ENCODE measurements around the gene ADAMTS14.

The ADAMTS14 gene

GRCh38 chr10:70791386-70792039 is 119.2 kb downstream of the ADAMTS14 start:
- no peak for DNase-seq

- DNase-seq: no peak
Observed at GRCh38 chr10:70795613-70796012, 123.3 kb downstream of the ADAMTS14 start.

GRCh38 chr10:70797840-70798239 is 125.5 kb downstream of the ADAMTS14 start:
- DNase-seq: no peak

- DNase-seq: no peak
Observed at GRCh38 chr10:70799124-70799523, 126.8 kb downstream of the ADAMTS14 start.

- no peak for DNase-seq
Observed at GRCh38 chr10:70801854-70802253, 129.5 kb downstream of the ADAMTS14 start.

- no peak for DNase-seq
Observed at GRCh38 chr10:70803775-70804420, 131.6 kb downstream of the ADAMTS14 start.

GRCh38 chr10:70804421-70804808 is 132.1 kb downstream of the ADAMTS14 start:
- no peak for DNase-seq

GRCh38 chr10:70805619-70806215 is 133.4 kb downstream of the ADAMTS14 start:
- DNase-seq: no peak

GRCh38 chr10:70806841-70807240 is 134.5 kb downstream of the ADAMTS14 start:
- no peak for DNase-seq

- DNase-seq: no peak
Observed at GRCh38 chr10:70807556-70807955, 135.2 kb downstream of the ADAMTS14 start.

GRCh38 chr10:70809011-70809611 is 136.8 kb downstream of the ADAMTS14 start:
- no peak for DNase-seq

- no peak for DNase-seq
Observed at GRCh38 chr10:70809726-70810125, 137.4 kb downstream of the ADAMTS14 start.

- no peak for DNase-seq
Observed at GRCh38 chr10:70810967-70811366, 138.7 kb downstream of the ADAMTS14 start.

- no peak for DNase-seq
Observed at GRCh38 chr10:70811881-70812280, 139.6 kb downstream of the ADAMTS14 start.

All from CD4-positive, alpha-beta T cell treated with Interferon alpha-2 for 1 hour (primary cell).